Liver (tissue), 3 donors: ENCODE measurements around the gene FAM111A.
A peak's percentile ranks its signal among the peaks of the same experiment; 100 is the strongest.

ENCODE experiments used
- ATF3 ChIP-seq: IDR thresholded peaks from 2 replicates; pipeline ENCODE4 v1.6.1; 2016; ENCODE audit warnings: antibody characterized with exemption
- CTCF ChIP-seq: fragments of 150-350 bp; IDR thresholded peaks from 2 replicates; pipeline ENCODE4 v1.5.1; 2017; ENCODE audit warnings: improper control_type of control experiment, low read depth, low read length; ENCODE audit not compliant: missing input control
- JUND ChIP-seq, 2 donors: IDR thresholded peaks; 2 replicates each; pipeline ENCODE4 v1.6.1; 2016; ENCODE audit warnings: antibody characterized with exemption in 2 of 2
- NR2F2 ChIP-seq: IDR thresholded peaks from 2 replicates; pipeline ENCODE4 v1.6.1; 2016; ENCODE audit warnings: antibody characterized with exemption
- RAD21 ChIP-seq, 2 donors: IDR thresholded peaks; 2 replicates each; pipeline ENCODE4 v1.6.1; 2016; ENCODE audit warnings: antibody characterized with exemption in 2 of 2, mild to moderate bottlenecking in 2 of 2
- REST ChIP-seq: IDR thresholded peaks from 2 replicates; pipeline ENCODE4 v1.6.1; 2016; ENCODE audit warnings: antibody characterized with exemption, mild to moderate bottlenecking
- RXRA ChIP-seq, 2 donors: IDR thresholded peaks; 2 replicates each; pipeline ENCODE4 v1.6.1; 2017 to 2018; ENCODE audit warnings: antibody characterized with exemption in 2 of 2, mild to moderate bottlenecking in 1 of 2
- donor health status: healthy.
- donor health status: healthy.

- TF ChIP-seq CTCF, result no peak
- no peak for TF ChIP-seq ATF3
- TF ChIP-seq RAD21 (IDR thresholded peaks at IDR 0.05), result no peak
- TF ChIP-seq RXRA (IDR thresholded peaks at IDR 0.05), result no peak
- no peak for TF ChIP-seq REST
- TF ChIP-seq JUND (IDR thresholded peaks at IDR 0.05), result no peak
- TF ChIP-seq NR2F2, result peak; percentile 34
These were observed 41.1 kb downstream of the FAM111A start for GRCh38 chr11:59183771-59184170.
